Nephron progenitor cell (in vitro differentiated cells): Measurements from ENCODE around the gene SLC17A8.

ENCODE experiments used
- DNase-seq: peaks from one replicate; pipeline ENCODE4 v3.0.0; 2021
- H3K27ac Mint-ChIP-seq: 2 replicates; pipeline ENCODE4 v1.8.0; 2021; ENCODE audit warnings: mild to moderate bottlenecking, moderate library complexity, mixed read lengths
- H3K27me3 Mint-ChIP-seq: 2 replicates; pipeline ENCODE4 v1.8.0; 2021; ENCODE audit warnings: mild to moderate bottlenecking, low read depth, mixed read lengths; ENCODE audit not compliant: poor library complexity
- H3K36me3 Mint-ChIP-seq: 2 replicates; pipeline ENCODE4 v1.8.0; 2021; ENCODE audit warnings: low read depth, mixed read lengths
- H3K4me1 Mint-ChIP-seq: 2 replicates; pipeline ENCODE4 v1.8.0; 2021; ENCODE audit warnings: mixed read lengths
- H3K4me3 Mint-ChIP-seq: 2 replicates; pipeline ENCODE4 v1.8.0; 2021; ENCODE audit warnings: mild to moderate bottlenecking, moderate library complexity, mixed read lengths
- H3K9me3 Mint-ChIP-seq: 2 replicates; pipeline ENCODE4 v1.8.0; 2021; ENCODE audit warnings: mild to moderate bottlenecking, moderate library complexity, mixed read lengths
- CTCF ChIP-seq: fragments of 200-600 bp; sonication (generic); IDR thresholded peaks from 2 replicates; pipeline ENCODE4 v1.5.0; 2021; ENCODE audit warnings: antibody characterized with exemption

The SLC17A8 gene

GRCh38 chr12:100359248-100359647 lies 2.4 kb downstream of the SLC17A8 start:
- peaks cover 31% of the 10 kb centered on the region for H3K27me3 Mint-ChIP-seq
- peaks cover 19% of the 10 kb centered on the region for H3K4me1 Mint-ChIP-seq
- no peak for DNase-seq
- H3K36me3 Mint-ChIP-seq, result no peaks in the 10 kb centered on the region
- H3K9me3 Mint-ChIP-seq, result no peaks in the 10 kb centered on the region
- TF ChIP-seq CTCF, result no peak
- H3K27ac Mint-ChIP-seq, result no peak overlapping the region
- no peak overlapping the region for H3K4me3 Mint-ChIP-seq

GRCh38 chr12:100359822-100360221 lies 2.9 kb downstream of the SLC17A8 start:
- no peak overlapping the region for H3K4me3 Mint-ChIP-seq
- no peaks in the 10 kb centered on the region for H3K9me3 Mint-ChIP-seq
- no peak for TF ChIP-seq CTCF
- H3K4me1 Mint-ChIP-seq, result peaks cover 19% of the 10 kb centered on the region
- no peak for DNase-seq
- no peaks in the 10 kb centered on the region for H3K36me3 Mint-ChIP-seq
- H3K27me3 Mint-ChIP-seq, result peaks cover 31% of the 10 kb centered on the region
- H3K27ac Mint-ChIP-seq, result no peak overlapping the region

- no peak for DNase-seq
- Mint-ChIP-seq H3K4me1 (peaks cover 19% of the 10 kb centered on the region), H3K27me3 (peaks cover 31% of the 10 kb centered on the region), H3K4me3 (no peak overlapping the region), H3K9me3 (no peaks in the 10 kb centered on the region), H3K27ac (no peak overlapping the region), H3K36me3 (no peaks in the 10 kb centered on the region)
- no peak for TF ChIP-seq CTCF
Observed at GRCh38 chr12:100360450-100360849, 3.6 kb downstream of the SLC17A8 start.

GRCh38 chr12:100364324-100364723 lies 7.5 kb downstream of the SLC17A8 start:
- TF ChIP-seq CTCF, result no peak
- Mint-ChIP-seq H3K4me3 (no peak overlapping the region), H3K27me3 (peaks cover 31% of the 10 kb centered on the region), H3K27ac (no peak overlapping the region), H3K9me3 (no peaks in the 10 kb centered on the region), H3K36me3 (no peaks in the 10 kb centered on the region), H3K4me1 (no peaks in the 10 kb centered on the region)
- DNase-seq, result no peak

GRCh38 chr12:100365411-100365810 lies 8.5 kb downstream of the SLC17A8 start:
- no peak for DNase-seq
- Mint-ChIP-seq H3K27ac (no peak overlapping the region), H3K9me3 (no peaks in the 10 kb centered on the region), H3K4me1 (peaks cover under 1% of the 10 kb centered on the region), H3K36me3 (no peaks in the 10 kb centered on the region), H3K27me3 (peaks cover 29% of the 10 kb centered on the region), H3K4me3 (no peak overlapping the region)
- TF ChIP-seq CTCF, result no peak

- Mint-ChIP-seq H3K27me3 (peaks cover 19% of the 10 kb centered on the region), H3K27ac (no peak overlapping the region), H3K4me3 (no peak overlapping the region), H3K36me3 (no peaks in the 10 kb centered on the region), H3K4me1 (peaks cover 16% of the 10 kb centered on the region), H3K9me3 (no peaks in the 10 kb centered on the region)
- no peak for TF ChIP-seq CTCF
- no peak for DNase-seq
Observed at GRCh38 chr12:100368066-100368465, 11.2 kb downstream of the SLC17A8 start.
